ENCODE data around the gene SYT9. TPM values are rescaled to one million over a fixed set of nuclear protein-coding genes. Genes with fewer than 3 reads are reported as not detected.

Gene SYT9
- total RNA-seq, 1 donor from 2014 or later: not detected

DNA sequence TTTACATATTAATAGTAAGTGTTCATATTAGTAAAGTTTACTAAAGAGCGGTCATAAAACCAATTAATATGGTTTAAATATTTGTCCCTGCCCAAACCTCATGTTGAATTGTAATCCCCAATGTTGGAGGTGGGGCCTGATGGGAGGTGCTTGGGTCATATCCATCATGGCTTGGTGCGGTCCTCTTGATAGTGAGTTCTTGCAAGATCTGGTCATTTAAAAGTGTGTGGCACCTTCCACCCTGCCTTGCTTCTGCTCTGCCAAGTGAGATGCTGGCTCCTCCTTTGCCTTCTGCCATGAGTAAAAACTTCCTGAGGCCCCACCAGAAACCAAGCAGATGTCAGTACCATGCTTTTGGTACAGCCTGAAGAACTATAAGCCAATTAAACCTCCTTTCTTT, 178.8 kb downstream of the SYT9 start:
- Histone ChIP-seq H3K36me3 (ENCODE audit: control insufficient read depth, insufficient read depth, low read length) (no peaks in the 10 kb centered on the region), H3K4me3 (ENCODE audit: low read depth, low read length) (no peak overlapping the region), H3K27me3 (ENCODE audit: control insufficient read depth, insufficient read depth, low read length) (no peaks in the 10 kb centered on the region)
- DNase-seq (ENCODE audit: low read depth): no peak
- TF ChIP-seq, protein P1, sequence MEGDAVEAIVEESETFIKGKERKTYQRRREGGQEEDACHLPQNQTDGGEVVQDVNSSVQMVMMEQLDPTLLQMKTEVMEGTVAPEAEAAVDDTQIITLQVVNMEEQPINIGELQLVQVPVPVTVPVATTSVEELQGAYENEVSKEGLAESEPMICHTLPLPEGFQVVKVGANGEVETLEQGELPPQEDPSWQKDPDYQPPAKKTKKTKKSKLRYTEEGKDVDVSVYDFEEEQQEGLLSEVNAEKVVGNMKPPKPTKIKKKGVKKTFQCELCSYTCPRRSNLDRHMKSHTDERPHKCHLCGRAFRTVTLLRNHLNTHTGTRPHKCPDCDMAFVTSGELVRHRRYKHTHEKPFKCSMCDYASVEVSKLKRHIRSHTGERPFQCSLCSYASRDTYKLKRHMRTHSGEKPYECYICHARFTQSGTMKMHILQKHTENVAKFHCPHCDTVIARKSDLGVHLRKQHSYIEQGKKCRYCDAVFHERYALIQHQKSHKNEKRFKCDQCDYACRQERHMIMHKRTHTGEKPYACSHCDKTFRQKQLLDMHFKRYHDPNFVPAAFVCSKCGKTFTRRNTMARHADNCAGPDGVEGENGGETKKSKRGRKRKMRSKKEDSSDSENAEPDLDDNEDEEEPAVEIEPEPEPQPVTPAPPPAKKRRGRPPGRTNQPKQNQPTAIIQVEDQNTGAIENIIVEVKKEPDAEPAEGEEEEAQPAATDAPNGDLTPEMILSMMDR (IDR thresholded peaks at IDR 0.05; ENCODE audit: insufficient read depth, low read length, severe bottlenecking): no peak
- no peak for FAIRE-seq

DNA sequence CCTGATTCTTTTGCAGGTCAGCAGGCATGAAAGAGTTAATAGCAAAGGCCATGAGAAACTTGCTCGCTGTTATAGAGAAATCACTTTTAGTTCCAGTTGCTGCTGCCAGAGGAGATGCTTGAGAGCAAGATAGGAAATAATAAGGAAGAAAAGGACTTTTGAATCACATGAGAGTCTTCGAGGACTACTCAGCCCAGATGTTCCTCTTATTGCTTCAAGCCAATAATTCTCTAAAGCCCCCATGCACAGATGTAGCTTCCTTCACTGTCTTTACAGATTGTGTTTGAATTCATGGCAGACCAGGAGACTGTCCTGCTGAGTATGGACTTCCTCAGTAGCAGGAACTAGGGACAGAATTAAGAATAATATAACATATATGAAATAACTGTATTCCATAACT, 183.5 kb downstream of the SYT9 start:
- TF ChIP-seq, protein P1 (IDR thresholded peaks at IDR 0.05; ENCODE audit: insufficient read depth, low read length, severe bottlenecking): no peak
- H3K36me3 ChIP-seq (ENCODE audit: control insufficient read depth, insufficient read depth, low read length): no peaks in the 10 kb centered on the region
- DNase-seq (ENCODE audit: low read depth) (no peak), FAIRE-seq (no peak)
- no peaks in the 10 kb centered on the region for H3K27me3 ChIP-seq (ENCODE audit: control insufficient read depth, insufficient read depth, low read length)
- no peak overlapping the region for H3K4me3 ChIP-seq (ENCODE audit: low read depth, low read length)

DNA sequence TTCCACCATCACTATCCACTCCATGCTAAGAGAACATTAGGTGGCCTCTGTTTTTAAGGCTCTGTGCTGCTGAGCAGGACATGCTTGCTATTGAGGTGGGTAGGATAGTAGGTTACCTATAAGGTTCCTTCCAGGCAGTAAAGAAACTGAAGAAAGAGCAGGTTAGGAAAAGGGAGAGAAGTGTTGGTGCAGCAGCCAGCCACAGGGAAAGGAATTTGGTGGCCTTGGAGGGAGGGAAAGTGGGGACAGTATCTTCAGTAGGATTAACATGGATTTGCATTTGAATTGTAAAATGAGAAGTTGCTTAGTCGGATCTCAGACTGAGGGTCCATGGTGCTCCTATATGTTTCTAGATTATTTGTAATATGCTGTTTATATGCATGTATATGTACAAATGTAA, 184.4 kb downstream of the SYT9 start:
- DNase-seq (ENCODE audit: low read depth): no peak
- FAIRE-seq: no peak
- TF ChIP-seq, protein P1 (IDR thresholded peaks at IDR 0.05; ENCODE audit: insufficient read depth, low read length, severe bottlenecking): no peak

DNA sequence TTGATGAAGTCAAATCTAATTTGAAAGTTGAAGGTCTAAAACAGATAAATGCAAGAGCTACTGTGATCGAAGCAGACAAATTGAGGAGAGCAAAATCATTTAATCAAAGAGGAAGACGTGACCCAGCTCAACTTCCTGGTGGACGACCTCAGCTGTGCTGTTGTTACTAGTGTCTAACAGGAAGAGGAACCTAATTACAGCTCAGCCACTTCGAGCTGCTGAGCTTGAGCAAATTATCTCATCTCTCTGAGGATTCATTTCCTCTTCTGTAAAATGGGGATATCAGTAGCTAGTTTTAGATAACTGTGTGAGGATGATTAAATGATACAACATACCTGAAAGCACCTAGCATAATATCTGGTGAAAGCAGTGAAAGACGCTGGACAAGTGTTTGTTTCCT, 185.0 kb downstream of the SYT9 start:
- FAIRE-seq (no peak), DNase-seq (ENCODE audit: low read depth) (no peak)
- TF ChIP-seq, protein P1 (IDR thresholded peaks at IDR 0.05; ENCODE audit: insufficient read depth, low read length, severe bottlenecking): no peak
- no peaks in the 10 kb centered on the region for H3K27me3 ChIP-seq (ENCODE audit: control insufficient read depth, insufficient read depth, low read length)
- H3K4me3 ChIP-seq (ENCODE audit: low read depth, low read length): no peak overlapping the region
- no peaks in the 10 kb centered on the region for H3K36me3 ChIP-seq (ENCODE audit: control insufficient read depth, insufficient read depth, low read length)

More for the DNA sequence above, 184.4 kb downstream of the SYT9 start:
- no peaks in the 10 kb centered on the region for H3K27me3 ChIP-seq (ENCODE audit: control insufficient read depth, insufficient read depth, low read length)
- no peaks in the 10 kb centered on the region for H3K36me3 ChIP-seq (ENCODE audit: control insufficient read depth, insufficient read depth, low read length)
- no peak overlapping the region for H3K4me3 ChIP-seq (ENCODE audit: low read depth, low read length)

DNA sequence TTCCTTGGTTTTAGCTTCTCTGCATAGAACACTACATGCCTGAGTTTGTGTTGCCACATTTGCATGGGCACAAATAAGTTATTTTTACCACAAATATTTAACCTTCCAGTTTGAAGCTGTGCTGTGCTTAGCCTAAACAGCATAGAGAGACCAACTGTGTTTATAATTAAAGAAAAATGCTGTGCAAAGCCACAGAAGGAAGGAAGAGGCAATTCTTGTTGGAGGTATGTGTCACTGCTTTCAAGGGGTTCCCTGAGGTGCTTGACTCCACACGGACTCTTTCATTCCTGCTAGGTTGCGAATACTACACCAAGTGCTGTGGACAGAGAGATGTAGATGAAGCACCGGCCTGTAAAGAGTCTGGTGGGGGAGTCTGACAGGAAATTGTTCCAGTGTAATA, 186.0 kb downstream of the SYT9 start:
- TF ChIP-seq, protein P1 (IDR thresholded peaks at IDR 0.05; ENCODE audit: insufficient read depth, low read length, severe bottlenecking): no peak
- no peak for FAIRE-seq

DNA sequence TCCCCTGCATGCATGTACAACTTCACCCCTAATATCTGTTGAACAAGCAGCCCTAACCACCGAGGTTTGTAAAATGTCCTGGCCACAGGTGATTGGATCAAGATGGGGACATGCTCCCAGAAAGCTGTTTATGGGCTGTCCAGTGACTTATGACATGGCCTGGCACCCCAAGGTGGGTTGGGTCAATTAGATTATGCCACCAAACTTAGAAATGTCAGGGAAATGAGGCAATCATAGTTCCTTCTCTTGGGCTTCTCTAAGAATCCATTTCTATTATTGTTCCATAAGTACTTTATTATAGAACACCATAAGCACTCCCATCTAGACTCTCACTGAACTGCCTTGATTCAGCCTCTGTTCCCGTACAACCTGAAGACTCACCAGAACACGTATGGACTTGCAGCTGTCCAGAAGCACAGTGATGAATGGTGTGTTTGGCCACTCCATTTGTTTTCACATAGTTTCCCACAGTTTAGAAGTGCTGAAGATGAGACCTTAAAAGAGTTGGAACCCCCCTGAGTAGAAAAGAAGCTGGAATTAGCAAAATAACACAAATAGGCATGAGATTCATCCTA, 188.1 kb downstream of the SYT9 start:
- FAIRE-seq (peak; percentile 40), DNase-seq (ENCODE audit: low read depth) (peak; percentile 86)
- Histone ChIP-seq H3K27me3 (ENCODE audit: control insufficient read depth, insufficient read depth, low read length) (no peaks in the 10 kb centered on the region), H3K4me3 (ENCODE audit: low read depth, low read length) (no peak overlapping the region), H3K36me3 (ENCODE audit: control insufficient read depth, insufficient read depth, low read length) (no peaks in the 10 kb centered on the region)
- TF ChIP-seq, protein P1 (IDR thresholded peaks at IDR 0.05; ENCODE audit: insufficient read depth, low read length, severe bottlenecking): no peak

More for the DNA sequence above, 186.0 kb downstream of the SYT9 start:
- no peaks in the 10 kb centered on the region for H3K36me3 ChIP-seq (ENCODE audit: control insufficient read depth, insufficient read depth, low read length)
- H3K27me3 ChIP-seq (ENCODE audit: control insufficient read depth, insufficient read depth, low read length): no peaks in the 10 kb centered on the region
- H3K4me3 ChIP-seq (ENCODE audit: low read depth, low read length): no peak overlapping the region
- DNase-seq (ENCODE audit: low read depth): no peak
